ENCODE results near the gene ZSCAN29. TPM values are rescaled to one million over a fixed set of nuclear protein-coding genes. Genes with fewer than 3 reads are reported as not detected.

The ZSCAN29 gene
- total RNA-seq, 1 experiment from 2014 or later, result 32.8 TPM

- Histone ChIP-seq H3K4me3 (ENCODE audit: low read depth in 2 of 2, low read length in 2 of 2) (no peak overlapping the region), H3K4me1 (ENCODE audit: control insufficient read depth, insufficient read depth, low read length) (no peaks in the 10 kb centered on the region), H3K36me3 (ENCODE audit: control insufficient read depth, insufficient read depth, low read length) (peaks cover 26% of the 10 kb centered on the region), H3K9me3 (ENCODE audit: control insufficient read depth, insufficient read depth, low read depth, low read length) (no peaks in the 10 kb centered on the region), H3K27ac (ENCODE audit: low read length) (no peak overlapping the region), H3K27me3 (ENCODE audit: control insufficient read depth, insufficient read depth, low read length) (no peaks in the 10 kb centered on the region)
- no peak for TF ChIP-seq CTCF (IDR thresholded peaks at IDR 0.05)
- TF ChIP-seq, protein P1, sequence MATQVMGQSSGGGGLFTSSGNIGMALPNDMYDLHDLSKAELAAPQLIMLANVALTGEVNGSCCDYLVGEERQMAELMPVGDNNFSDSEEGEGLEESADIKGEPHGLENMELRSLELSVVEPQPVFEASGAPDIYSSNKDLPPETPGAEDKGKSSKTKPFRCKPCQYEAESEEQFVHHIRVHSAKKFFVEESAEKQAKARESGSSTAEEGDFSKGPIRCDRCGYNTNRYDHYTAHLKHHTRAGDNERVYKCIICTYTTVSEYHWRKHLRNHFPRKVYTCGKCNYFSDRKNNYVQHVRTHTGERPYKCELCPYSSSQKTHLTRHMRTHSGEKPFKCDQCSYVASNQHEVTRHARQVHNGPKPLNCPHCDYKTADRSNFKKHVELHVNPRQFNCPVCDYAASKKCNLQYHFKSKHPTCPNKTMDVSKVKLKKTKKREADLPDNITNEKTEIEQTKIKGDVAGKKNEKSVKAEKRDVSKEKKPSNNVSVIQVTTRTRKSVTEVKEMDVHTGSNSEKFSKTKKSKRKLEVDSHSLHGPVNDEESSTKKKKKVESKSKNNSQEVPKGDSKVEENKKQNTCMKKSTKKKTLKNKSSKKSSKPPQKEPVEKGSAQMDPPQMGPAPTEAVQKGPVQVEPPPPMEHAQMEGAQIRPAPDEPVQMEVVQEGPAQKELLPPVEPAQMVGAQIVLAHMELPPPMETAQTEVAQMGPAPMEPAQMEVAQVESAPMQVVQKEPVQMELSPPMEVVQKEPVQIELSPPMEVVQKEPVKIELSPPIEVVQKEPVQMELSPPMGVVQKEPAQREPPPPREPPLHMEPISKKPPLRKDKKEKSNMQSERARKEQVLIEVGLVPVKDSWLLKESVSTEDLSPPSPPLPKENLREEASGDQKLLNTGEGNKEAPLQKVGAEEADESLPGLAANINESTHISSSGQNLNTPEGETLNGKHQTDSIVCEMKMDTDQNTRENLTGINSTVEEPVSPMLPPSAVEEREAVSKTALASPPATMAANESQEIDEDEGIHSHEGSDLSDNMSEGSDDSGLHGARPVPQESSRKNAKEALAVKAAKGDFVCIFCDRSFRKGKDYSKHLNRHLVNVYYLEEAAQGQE (IDR thresholded peaks at IDR 0.05; ENCODE audit: insufficient read depth in 1 of 2, low read depth in 2 of 2, low read length in 1 of 2), result no peak
- TF ChIP-seq TCF7L2 (IDR thresholded peaks at IDR 0.05; ENCODE audit: low read depth, low read length), result no peak
- no peak for TF ChIP-seq POLR2AphosphoS5 (IDR thresholded peaks at IDR 0.05; ENCODE audit: low read depth, low read length)
- TF ChIP-seq SIN3A (IDR thresholded peaks at IDR 0.05; ENCODE audit: borderline replicate concordance, insufficient read depth, low read depth, low read length), result no peak
- BruUV-seq (replicated peaks), result no TSS peak
- in situ Hi-C loops (cut with HindIII; ENCODE audit: low pct_unique_long_range_greater_than_20kb, low sequenced_read_pairs), result no loop called here
- intact Hi-C loops (cut with micrococcal nuclease; ENCODE audit: unreplicated experiment), result no loop called here
- POLR2A ChIA-PET, result no interaction called here
- DNase-seq (ENCODE audit: low read depth, low spot score) (no peak), ATAC-seq (no peak)
- CTCF ChIA-PET, result no interaction called here
Observed at GRCh38 chr15:43382310-43382709, 11.5 kb upstream of the ZSCAN29 start.

DNA sequence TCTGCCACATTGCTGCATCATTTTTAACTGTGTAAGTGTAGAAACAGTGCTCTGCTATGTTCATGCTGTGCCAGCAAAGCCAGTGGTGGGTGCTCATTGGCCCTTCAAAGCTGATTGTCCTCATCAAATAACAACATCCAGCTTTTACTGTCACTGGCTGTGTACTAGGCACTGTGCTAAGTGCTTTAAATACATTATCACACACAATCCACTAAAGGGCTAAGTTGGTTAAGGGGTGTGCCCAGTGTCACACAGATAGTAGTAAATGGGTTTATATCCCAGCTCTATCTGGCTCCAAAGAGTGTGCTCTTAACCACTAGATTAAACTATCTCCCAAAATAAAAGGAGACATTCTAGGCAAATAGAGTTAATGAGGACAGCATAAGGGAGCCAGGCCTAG, 7.8 kb upstream of the ZSCAN29 start:
- intact Hi-C loops (cut with micrococcal nuclease; ENCODE audit: unreplicated experiment) (no loop called here), in situ Hi-C loops (cut with HindIII; ENCODE audit: low pct_unique_long_range_greater_than_20kb, low sequenced_read_pairs) (no loop called here)
- Histone ChIP-seq H3K4me3 (ENCODE audit: low read depth in 2 of 2, low read length in 2 of 2) (no peak overlapping the region), H3K27me3 (ENCODE audit: control insufficient read depth, insufficient read depth, low read length) (no peaks in the 10 kb centered on the region), H3K27ac (ENCODE audit: low read length) (no peak overlapping the region), H3K4me1 (ENCODE audit: control insufficient read depth, insufficient read depth, low read length) (no peaks in the 10 kb centered on the region), H3K36me3 (ENCODE audit: control insufficient read depth, insufficient read depth, low read length) (peaks cover 27% of the 10 kb centered on the region), H3K9me3 (ENCODE audit: control insufficient read depth, insufficient read depth, low read depth, low read length) (no peaks in the 10 kb centered on the region)
- no peak for ATAC-seq
- BruUV-seq (replicated peaks), result no TSS peak
- ChIA-PET POLR2A (interaction anchor here (0.6 kb wide), 1 partner anchor 168 kb away, joined by 16 read pairs; no protein-coding TSS in a partner anchor), CTCF (no interaction called here)
- no peak for DNase-seq (ENCODE audit: low read depth, low spot score)
- TF ChIP-seq, protein P1 (IDR thresholded peaks at IDR 0.05; ENCODE audit: insufficient read depth in 1 of 2, low read depth in 2 of 2, low read length in 1 of 2), result no peak
- TF ChIP-seq TCF7L2 (IDR thresholded peaks at IDR 0.05; ENCODE audit: low read depth, low read length) (no peak), CTCF (IDR thresholded peaks at IDR 0.05) (no peak), POLR2AphosphoS5 (IDR thresholded peaks at IDR 0.05; ENCODE audit: low read depth, low read length) (no peak), SIN3A (IDR thresholded peaks at IDR 0.05; ENCODE audit: borderline replicate concordance, insufficient read depth, low read depth, low read length) (no peak)
